Erythroblast (primary cell): ENCODE results near the gene FXYD3.

Experiments
- GATA1 ChIP-seq: IDR thresholded peaks from 2 replicates; pipeline ENCODE4 v1.6.1; 2011; ENCODE audit warnings: low read depth, mild to moderate bottlenecking, control low read depth, low read length, moderate library complexity
- POLR2A ChIP-seq: IDR thresholded peaks from 2 replicates; pipeline ENCODE4 v1.6.1; 2011; ENCODE audit warnings: mild to moderate bottlenecking, low read length

- TF ChIP-seq POLR2A, result no peak
- TF ChIP-seq GATA1, result no peak
Observed at GRCh38 chr19:35140962-35141836, 25.6 kb downstream of the FXYD3 start.
